Mucosa of gallbladder (tissue), 1 donor: ENCODE data around the gene PLAC8. TPM values are rescaled to one million over a fixed set of nuclear protein-coding genes. Genes with fewer than 3 reads are reported as not detected.
"Not testable (repeated sequence)": the region's sequence is repeated elsewhere in the genome, so short reads cannot be mapped to it uniquely, and the experiment has no call there.

Experiments
- DNase-seq: peaks from one replicate; pipeline ENCODE4 v3.0.0-alpha.2; 2020; ENCODE audit warnings: low spot score
- total RNA-seq: library from RNA; stranded (reverse); gene quantifications from one replicate; pipeline ENCODE4 v1.2.1, GENCODE V29; 2021
- donor health status: DM: no; HTN: no; CAD: no.

Gene PLAC8
- total RNA-seq, 1 donor from 2014 or later, result 8.2 TPM

DNA sequence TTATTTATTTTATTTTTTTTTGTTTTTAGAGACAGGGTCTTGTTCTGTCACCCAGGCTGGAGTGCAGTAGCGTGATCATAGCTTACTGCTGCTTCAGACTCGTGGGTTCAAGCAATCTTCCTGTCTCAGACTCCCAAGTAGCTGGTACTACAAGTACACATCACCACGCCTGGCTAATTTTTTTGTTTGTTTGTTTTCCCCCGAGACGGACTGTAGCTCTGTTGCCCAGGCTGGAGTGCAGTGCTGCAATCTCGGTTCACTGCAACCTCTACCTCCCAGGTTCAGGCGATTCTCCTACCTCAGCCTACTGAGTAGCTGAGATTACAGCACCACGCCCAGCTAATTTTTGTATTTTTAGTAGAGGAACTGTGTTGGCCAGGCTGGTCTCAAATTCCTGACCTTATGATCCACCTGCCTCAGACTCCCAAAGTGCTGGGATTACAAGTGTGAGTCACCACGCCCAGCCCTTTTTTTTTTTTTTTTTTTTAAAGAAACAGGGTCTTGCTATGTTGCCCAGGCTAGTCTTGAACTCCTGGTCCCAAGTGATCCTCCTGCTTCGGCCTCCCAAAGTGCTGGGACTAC, 47.4 kb downstream of the PLAC8 start:
- no peak for DNase-seq

- no peak for DNase-seq
Observed at GRCh38 chr4:83065266-83065665, 49.3 kb downstream of the PLAC8 start.

DNA sequence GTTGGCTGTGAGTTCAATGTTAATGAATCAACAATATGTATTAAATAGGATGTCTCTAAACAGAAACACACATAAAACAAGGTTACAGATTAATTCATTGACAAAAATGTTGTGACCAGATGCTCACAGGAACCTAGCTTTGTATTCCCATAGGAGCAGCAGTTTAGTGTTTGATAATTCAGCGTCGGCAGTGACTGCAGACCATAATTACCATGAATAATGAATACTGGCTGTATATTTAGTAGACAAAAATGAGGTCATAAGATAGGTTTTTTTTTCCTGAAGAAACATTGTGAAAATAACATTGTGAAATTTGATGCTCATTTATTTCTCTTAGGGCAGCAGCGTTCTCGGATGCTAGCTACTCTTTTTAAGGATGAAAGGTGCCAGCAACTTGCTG, 51.8 kb downstream of the PLAC8 start:
- DNase-seq, result no peak

DNA sequence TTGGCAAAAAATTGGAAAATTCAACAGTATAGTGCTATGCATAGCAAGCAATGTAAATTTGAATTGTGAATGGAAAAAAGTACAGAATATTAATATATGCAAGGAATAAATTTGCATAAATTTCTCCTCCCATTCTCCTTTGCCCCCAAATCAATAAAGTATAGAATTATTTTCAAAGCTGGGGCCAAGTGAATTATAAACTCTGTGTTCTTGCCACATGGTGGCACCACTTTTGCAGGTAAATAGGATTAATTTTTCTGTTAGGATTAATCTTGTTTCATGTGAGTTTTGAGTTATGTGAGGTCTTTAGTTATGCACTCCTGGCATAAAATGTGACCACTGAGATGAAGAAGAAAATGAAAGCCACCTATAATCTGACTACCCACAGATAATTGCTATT, 59.6 kb downstream of the PLAC8 start:
- no peak for DNase-seq

GRCh38 chr4:83048781-83049180, 65.7 kb downstream of the PLAC8 start:
- not testable (repeated sequence) for DNase-seq

DNA sequence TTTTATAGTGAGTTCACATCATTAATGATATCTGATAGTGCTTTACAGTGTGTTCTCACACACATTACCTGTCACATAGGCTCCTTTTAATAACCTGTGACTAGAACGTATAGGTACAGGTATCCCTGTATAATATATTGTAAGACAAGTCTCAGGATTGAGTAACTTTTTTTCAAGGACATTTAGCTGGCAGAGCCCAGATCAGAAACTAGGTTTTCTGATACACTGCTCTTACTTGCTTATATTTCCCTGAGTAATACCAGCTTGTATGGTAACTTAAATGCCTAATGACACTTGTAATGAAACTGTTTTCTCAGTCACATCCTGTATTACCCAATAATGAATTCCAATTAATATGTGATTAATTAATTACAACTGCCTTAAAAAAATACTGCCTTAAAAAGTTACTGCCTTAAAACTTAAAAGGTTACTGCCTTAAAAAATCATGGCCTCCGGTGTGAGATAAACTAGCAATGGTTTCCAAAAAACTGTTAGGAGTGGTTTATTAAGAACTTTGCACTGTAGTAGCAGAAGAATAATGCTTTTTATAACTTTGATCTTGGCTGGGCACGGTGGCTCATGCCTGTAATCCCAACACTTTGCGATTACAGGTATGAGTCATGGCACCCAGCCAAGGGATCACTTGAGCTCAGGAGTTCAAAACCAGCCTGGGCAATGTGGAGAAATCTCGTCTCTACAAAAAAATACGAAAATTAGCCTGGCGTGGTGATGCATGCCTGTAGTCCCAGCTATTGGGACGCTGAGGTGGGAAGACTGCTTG, 67.6 kb downstream of the PLAC8 start:
- no peak for DNase-seq

- DNase-seq, result no peak
Observed at GRCh38 chr4:83043801-83044407, 70.6 kb downstream of the PLAC8 start.

- DNase-seq, result not testable (repeated sequence)
Observed at GRCh38 chr4:83043157-83043556, 71.4 kb downstream of the PLAC8 start.

GRCh38 chr4:83040269-83040668, 74.3 kb downstream of the PLAC8 start:
- no peak for DNase-seq

Other genes with a start within 250 kb of the PLAC8 start
- 227 TPM for gene SEC31A, start 223.6 kb downstream of the PLAC8 start, total RNA-seq
- 2.8 TPM for gene THAP9, start 214.0 kb downstream of the PLAC8 start, total RNA-seq
- 11.5 TPM for gene LIN54, start 103.9 kb downstream of the PLAC8 start, total RNA-seq
- gene COPS4, start 79.5 kb downstream of the PLAC8 start, total RNA-seq, result 31.5 TPM
- 10.0 TPM for gene COQ2, start 170.1 kb upstream of the PLAC8 start, total RNA-seq
- gene HPSE, start 220.1 kb upstream of the PLAC8 start, total RNA-seq, result 5.9 TPM